HepG2 (cell line): ENCODE results near the gene ARFGAP1. TPM values are rescaled to one million over a fixed set of nuclear protein-coding genes. Genes with fewer than 3 reads are reported as not detected.

ENCODE experiments used
- CC2D1A ChIP-seq: sonication (generic); formaldehyde crosslinking; IDR thresholded peaks from 2 replicates; pipeline ENCODE4 v1.8.1; 2023; ENCODE audit warnings: mild to moderate bottlenecking, missing genetic modification reagents
- CERS6 ChIP-seq: sonication (generic); formaldehyde crosslinking; IDR thresholded peaks from 2 replicates; pipeline ENCODE4 v1.5.0; 2020; ENCODE audit warnings: missing genetic modification reagents
- EZH2 ChIP-seq: conservative IDR thresholded peaks from 2 replicates; pipeline ENCODE4 v1.6.1; 2012; ENCODE audit warnings: mild to moderate bottlenecking, low read depth, low read length, moderate library complexity
- HES4 ChIP-seq: sonication (generic); formaldehyde crosslinking; IDR thresholded peaks from 2 replicates; pipeline ENCODE4 v1.9.0; 2021; ENCODE audit warnings: mild to moderate bottlenecking, missing genetic modification reagents, borderline replicate concordance
- HNRNPLL ChIP-seq: fragments of 200-400 bp; formaldehyde crosslinking; IDR thresholded peaks from 2 replicates; pipeline ENCODE4 v1.6.1; 2017; ENCODE audit warnings: mild to moderate bottlenecking, low read depth, low read length; ENCODE audit not compliant: poor library complexity, severe bottlenecking
- MAFF ChIP-seq: IDR thresholded peaks from 2 replicates; pipeline ENCODE4 v1.6.1; 2011; ENCODE audit warnings: low read depth, low read length, improper control_type of control experiment
- SP1 ChIP-seq, 2 experiments: fragments of 450-650 bp in 1 of 2; sonication (generic) in 1 of 2; formaldehyde crosslinking in 1 of 2; IDR thresholded peaks; 2 replicates each; pipeline versions ENCODE4 v1.4.0 to v1.6.1; 2016 to 2020; ENCODE audit warnings: missing genetic modification reagents in 1 of 2
- SP4 ChIP-seq: sonication (generic); formaldehyde crosslinking; IDR thresholded peaks from 2 replicates; pipeline ENCODE4 v1.8.1; 2023; ENCODE audit warnings: mild to moderate bottlenecking, missing genetic modification reagents
- THAP8 ChIP-seq: sonication (generic); formaldehyde crosslinking; IDR thresholded peaks from 2 replicates; pipeline ENCODE4 v1.5.1; 2020; ENCODE audit warnings: missing genetic modification reagents, mild to moderate bottlenecking, borderline replicate concordance
- TOPORS ChIP-seq: sonication (generic); formaldehyde crosslinking; IDR thresholded peaks from 2 replicates; pipeline ENCODE4 v1.8.0; 2023; ENCODE audit warnings: mild to moderate bottlenecking, missing genetic modification reagents
- ZKSCAN5 ChIP-seq: sonication (generic); formaldehyde crosslinking; IDR thresholded peaks from 2 replicates; pipeline ENCODE4 v1.5.1; 2020; ENCODE audit warnings: mild to moderate bottlenecking, missing genetic modification reagents
- ZNF234 ChIP-seq: sonication (generic); formaldehyde crosslinking; conservative IDR thresholded peaks from 2 replicates; pipeline ENCODE4 v1.5.1; 2020; ENCODE audit warnings: mild to moderate bottlenecking, missing genetic modification reagents
- polyA plus RNA-seq, 8 experiments: library from polyadenylated mRNA; depleted of rRNA in 3 of 8; stranded (reverse) in 7 of 8; unstranded in 1 of 8; fragments of >200 nt; fragmentation: Illumina TruSeq in 4 of 8; extraction: Trizol in 4 of 8; gene quantifications; 2 replicates each; pipeline versions ENCODE4 v1.2.1 to v1.2.3, GENCODE V29; 2011 to 2016; ENCODE audit warnings: low read depth in 4 of 8, missing spikeins in 1 of 8, mixed read lengths in 1 of 8; ENCODE audit not compliant: insufficient read depth in 1 of 8
- total RNA-seq, 5 experiments: library from RNA; depleted of rRNA; stranded (reverse); fragments of >200 nt; fragmentation: Illumina TruSeq; extraction: Trizol; gene quantifications; 2 replicates each; pipeline ENCODE4 v1.2.3, GENCODE V29; 2016; ENCODE audit warnings: low read depth in 1 of 5
- TF ChIP-seq, protein P1 (sequence below): sonication (generic); formaldehyde crosslinking; IDR thresholded peaks from 2 replicates; pipeline ENCODE4 v1.4.0; 2020; ENCODE audit warnings: missing genetic modification reagents
- TF ChIP-seq, protein P2 (sequence below): sonication (generic); formaldehyde crosslinking; IDR thresholded peaks from 2 replicates; pipeline ENCODE4 v1.5.0; 2020; ENCODE audit warnings: mild to moderate bottlenecking, missing genetic modification reagents, borderline replicate concordance
- TF ChIP-seq, protein P3 (sequence below): sonication (generic); formaldehyde crosslinking; conservative IDR thresholded peaks from 2 replicates; pipeline ENCODE4 v1.8.0; 2022; ENCODE audit warnings: mild to moderate bottlenecking, moderate library complexity, missing genetic modification reagents
- TF ChIP-seq, protein P4 (sequence below): sonication (generic); formaldehyde crosslinking; IDR thresholded peaks from 2 replicates; pipeline ENCODE4 v1.4.0; 2020; ENCODE audit warnings: missing genetic modification reagents

ARFGAP1 gene
- total and polyA plus RNA-seq, 2 of the 13 experiments (the other 11 are each of a cell fraction or from before 2014, with no cell fraction given) = 132 TPM

DNA sequence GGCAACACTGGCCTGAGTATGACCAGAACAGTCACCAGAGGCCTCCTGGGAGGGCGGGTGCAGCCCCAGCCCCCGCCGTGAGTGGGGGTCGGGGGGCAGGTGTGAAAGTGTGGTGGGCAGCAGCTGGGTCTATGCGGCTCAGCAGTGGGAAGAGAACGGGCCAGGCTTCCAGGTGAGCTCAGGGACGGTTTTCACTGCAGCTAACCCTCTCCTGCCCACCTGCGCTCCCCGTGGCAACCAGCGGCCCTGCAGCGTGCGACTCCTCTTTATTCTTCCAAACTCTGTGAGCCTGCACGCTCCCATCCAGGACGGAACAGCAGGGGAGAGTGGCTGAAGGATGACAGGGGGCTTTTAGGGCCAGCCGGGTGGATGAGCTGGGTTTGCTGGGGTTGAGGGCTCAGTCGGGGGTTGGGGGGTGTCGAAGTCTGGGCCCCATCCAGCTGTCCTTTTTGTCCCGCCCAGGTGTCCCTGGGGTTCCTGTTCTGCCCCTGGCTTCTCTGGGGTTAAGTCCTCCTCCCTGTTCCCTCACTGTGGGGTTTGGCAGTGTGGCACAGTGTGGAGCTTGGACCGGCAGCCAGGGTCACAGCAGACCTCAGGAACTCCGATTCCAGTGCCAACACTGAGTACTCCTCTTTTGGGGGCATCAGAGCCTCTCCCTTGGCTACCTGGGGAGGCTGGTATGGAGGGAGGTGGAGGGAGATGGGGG is 37.8 kb upstream of the ARFGAP1 start (continued):
- no peak for TF ChIP-seq SP1 (IDR thresholded peaks at IDR 0.05)
- no peak for TF ChIP-seq SP1 (CRISPR knock-in tag; IDR thresholded peaks at IDR 0.05)
- TF ChIP-seq, protein P1, sequence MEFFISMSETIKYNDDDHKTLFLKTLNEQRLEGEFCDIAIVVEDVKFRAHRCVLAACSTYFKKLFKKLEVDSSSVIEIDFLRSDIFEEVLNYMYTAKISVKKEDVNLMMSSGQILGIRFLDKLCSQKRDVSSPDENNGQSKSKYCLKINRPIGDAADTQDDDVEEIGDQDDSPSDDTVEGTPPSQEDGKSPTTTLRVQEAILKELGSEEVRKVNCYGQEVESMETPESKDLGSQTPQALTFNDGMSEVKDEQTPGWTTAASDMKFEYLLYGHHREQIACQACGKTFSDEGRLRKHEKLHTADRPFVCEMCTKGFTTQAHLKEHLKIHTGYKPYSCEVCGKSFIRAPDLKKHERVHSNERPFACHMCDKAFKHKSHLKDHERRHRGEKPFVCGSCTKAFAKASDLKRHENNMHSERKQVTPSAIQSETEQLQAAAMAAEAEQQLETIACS (CRISPR knock-in tag) = no peak
- TF ChIP-seq HES4 (CRISPR knock-in tag) = no peak
- peak; percentile 39 for TF ChIP-seq HNRNPLL
- 0 out of 2 replicates have a peak, but pooled peaks have one; percentile 42 for TF ChIP-seq SP4 (CRISPR knock-in tag)
- TF ChIP-seq, protein P2, sequence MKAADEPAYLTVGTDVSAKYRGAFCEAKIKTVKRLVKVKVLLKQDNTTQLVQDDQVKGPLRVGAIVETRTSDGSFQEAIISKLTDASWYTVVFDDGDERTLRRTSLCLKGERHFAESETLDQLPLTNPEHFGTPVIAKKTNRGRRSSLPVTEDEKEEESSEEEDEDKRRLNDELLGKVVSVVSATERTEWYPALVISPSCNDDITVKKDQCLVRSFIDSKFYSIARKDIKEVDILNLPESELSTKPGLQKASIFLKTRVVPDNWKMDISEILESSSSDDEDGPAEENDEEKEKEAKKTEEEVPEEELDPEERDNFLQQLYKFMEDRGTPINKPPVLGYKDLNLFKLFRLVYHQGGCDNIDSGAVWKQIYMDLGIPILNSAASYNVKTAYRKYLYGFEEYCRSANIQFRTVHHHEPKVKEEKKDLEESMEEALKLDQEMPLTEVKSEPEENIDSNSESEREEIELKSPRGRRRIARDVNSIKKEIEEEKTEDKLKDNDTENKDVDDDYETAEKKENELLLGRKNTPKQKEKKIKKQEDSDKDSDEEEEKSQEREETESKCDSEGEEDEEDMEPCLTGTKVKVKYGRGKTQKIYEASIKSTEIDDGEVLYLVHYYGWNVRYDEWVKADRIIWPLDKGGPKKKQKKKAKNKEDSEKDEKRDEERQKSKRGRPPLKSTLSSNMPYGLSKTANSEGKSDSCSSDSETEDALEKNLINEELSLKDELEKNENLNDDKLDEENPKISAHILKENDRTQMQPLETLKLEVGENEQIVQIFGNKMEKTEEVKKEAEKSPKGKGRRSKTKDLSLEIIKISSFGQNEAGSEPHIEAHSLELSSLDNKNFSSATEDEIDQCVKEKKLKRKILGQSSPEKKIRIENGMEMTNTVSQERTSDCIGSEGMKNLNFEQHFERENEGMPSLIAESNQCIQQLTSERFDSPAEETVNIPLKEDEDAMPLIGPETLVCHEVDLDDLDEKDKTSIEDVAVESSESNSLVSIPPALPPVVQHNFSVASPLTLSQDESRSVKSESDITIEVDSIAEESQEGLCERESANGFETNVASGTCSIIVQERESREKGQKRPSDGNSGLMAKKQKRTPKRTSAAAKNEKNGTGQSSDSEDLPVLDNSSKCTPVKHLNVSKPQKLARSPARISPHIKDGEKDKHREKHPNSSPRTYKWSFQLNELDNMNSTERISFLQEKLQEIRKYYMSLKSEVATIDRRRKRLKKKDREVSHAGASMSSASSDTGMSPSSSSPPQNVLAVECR (CRISPR knock-in tag) = no peak
- 0 out of 2 replicates have a peak, but pooled peaks have one; percentile 32 for TF ChIP-seq ZNF234 (CRISPR knock-in tag)
- TF ChIP-seq, protein P3, sequence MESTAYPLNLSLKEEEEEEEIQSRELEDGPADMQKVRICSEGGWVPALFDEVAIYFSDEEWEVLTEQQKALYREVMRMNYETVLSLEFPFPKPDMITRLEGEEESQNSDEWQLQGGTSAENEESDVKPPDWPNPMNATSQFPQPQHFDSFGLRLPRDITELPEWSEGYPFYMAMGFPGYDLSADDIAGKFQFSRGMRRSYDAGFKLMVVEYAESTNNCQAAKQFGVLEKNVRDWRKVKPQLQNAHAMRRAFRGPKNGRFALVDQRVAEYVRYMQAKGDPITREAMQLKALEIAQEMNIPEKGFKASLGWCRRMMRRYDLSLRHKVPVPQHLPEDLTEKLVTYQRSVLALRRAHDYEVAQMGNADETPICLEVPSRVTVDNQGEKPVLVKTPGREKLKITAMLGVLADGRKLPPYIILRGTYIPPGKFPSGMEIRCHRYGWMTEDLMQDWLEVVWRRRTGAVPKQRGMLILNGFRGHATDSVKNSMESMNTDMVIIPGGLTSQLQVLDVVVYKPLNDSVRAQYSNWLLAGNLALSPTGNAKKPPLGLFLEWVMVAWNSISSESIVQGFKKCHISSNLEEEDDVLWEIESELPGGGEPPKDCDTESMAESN (CRISPR knock-in tag) = no peak
- TF ChIP-seq EZH2 = peak; percentile 69; the same call in 1 of the 2 replicates
- TF ChIP-seq MAFF = no peak
- TF ChIP-seq THAP8 (CRISPR knock-in tag) = no peak
- no peak for TF ChIP-seq TOPORS
- TF ChIP-seq, protein P4, sequence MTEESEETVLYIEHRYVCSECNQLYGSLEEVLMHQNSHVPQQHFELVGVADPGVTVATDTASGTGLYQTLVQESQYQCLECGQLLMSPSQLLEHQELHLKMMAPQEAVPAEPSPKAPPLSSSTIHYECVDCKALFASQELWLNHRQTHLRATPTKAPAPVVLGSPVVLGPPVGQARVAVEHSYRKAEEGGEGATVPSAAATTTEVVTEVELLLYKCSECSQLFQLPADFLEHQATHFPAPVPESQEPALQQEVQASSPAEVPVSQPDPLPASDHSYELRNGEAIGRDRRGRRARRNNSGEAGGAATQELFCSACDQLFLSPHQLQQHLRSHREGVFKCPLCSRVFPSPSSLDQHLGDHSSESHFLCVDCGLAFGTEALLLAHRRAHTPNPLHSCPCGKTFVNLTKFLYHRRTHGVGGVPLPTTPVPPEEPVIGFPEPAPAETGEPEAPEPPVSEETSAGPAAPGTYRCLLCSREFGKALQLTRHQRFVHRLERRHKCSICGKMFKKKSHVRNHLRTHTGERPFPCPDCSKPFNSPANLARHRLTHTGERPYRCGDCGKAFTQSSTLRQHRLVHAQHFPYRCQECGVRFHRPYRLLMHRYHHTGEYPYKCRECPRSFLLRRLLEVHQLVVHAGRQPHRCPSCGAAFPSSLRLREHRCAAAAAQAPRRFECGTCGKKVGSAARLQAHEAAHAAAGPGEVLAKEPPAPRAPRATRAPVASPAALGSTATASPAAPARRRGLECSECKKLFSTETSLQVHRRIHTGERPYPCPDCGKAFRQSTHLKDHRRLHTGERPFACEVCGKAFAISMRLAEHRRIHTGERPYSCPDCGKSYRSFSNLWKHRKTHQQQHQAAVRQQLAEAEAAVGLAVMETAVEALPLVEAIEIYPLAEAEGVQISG (CRISPR knock-in tag) = no peak
- no peak for TF ChIP-seq CERS6 (CRISPR knock-in tag)
- TF ChIP-seq ZKSCAN5 = no peak
- no peak for TF ChIP-seq CC2D1A (CRISPR knock-in tag)
